ENCODE data around the gene GATAD2B. TPM values are rescaled to one million over a fixed set of nuclear protein-coding genes. Genes with fewer than 3 reads are reported as not detected.

The GATAD2B gene
- total RNA-seq, 4 donors from 2014 or later: 16.7 to 28.1 (median 20.2) TPM

DNA sequence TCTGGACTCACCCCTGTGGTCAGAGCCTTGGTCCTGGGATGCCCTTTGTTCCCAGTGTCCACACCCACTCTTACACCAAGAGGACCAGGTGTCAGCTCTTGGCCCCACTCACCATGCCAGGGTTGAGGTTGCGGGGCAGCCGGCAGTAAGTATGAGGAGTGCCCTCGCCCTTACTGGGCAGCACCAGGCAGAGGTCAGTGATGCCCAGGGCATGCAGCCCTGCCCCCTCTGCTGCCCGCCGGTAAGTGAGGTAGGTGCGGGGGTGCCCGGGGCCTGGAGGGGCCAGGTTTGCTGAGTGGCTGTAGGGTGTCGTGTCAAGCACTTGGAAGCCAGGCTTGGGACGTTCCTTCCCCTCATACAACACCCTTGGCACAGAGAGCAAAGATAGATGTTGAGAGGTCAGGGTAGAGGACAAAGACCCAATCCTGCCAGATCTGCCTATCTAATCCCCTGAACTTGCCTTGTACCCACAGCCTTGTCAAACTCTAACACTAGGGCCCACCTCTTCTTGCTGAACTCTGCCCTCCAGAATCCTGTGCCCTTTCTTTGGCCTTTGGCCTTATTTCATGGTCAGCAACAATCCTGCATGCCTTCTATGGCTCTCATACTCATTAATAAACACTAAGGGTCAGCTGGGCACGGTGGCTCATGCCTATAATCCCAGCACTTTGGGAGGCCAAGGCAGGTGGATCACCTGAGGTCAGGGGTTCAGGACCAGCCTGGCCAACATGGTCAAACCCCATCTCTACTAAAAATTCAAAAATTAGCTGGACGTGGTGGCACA, 20.2 kb upstream of the GATAD2B start:
- Histone ChIP-seq H3K27me3 (no peaks in the 10 kb centered on the region), H3K36me3 (peaks cover 0 to 4% (median under 1%) of the 10 kb centered on the region in 4 donors), H3K4me3 (no peak overlapping the region), H3K9me3 (no peaks in the 10 kb centered on the region), H3K4me1 (peaks cover 0 to 15% (median 11%) of the 10 kb centered on the region in 4 donors), H3K27ac (no peak overlapping the region)
- no peak for DNase-seq
- WGBS, 2 donors (ENCODE audit: low coverage in 1 of 2): 62 to 93% methylated on average over 2 to 11 of the region's 11 CpGs
- TF ChIP-seq, protein P1, sequence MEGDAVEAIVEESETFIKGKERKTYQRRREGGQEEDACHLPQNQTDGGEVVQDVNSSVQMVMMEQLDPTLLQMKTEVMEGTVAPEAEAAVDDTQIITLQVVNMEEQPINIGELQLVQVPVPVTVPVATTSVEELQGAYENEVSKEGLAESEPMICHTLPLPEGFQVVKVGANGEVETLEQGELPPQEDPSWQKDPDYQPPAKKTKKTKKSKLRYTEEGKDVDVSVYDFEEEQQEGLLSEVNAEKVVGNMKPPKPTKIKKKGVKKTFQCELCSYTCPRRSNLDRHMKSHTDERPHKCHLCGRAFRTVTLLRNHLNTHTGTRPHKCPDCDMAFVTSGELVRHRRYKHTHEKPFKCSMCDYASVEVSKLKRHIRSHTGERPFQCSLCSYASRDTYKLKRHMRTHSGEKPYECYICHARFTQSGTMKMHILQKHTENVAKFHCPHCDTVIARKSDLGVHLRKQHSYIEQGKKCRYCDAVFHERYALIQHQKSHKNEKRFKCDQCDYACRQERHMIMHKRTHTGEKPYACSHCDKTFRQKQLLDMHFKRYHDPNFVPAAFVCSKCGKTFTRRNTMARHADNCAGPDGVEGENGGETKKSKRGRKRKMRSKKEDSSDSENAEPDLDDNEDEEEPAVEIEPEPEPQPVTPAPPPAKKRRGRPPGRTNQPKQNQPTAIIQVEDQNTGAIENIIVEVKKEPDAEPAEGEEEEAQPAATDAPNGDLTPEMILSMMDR (IDR thresholded peaks at IDR 0.05): no peak
- TF ChIP-seq POLR2A (IDR thresholded peaks at IDR 0.05): no peak
- in situ Hi-C loops (cut with MboI; ENCODE audit: low pct_ligation_motif_present in 1 of 4, low pct_unique_long_range_greater_than_20kb in 1 of 4, low sequenced_read_pairs in 3 of 4) (loop anchor here in 2 of 4 donors (25.0 kb wide), 1 partner anchor 131 kb away; no protein-coding TSS in a partner anchor), intact Hi-C loops (cut with DNase I; ENCODE audit: low total_unique reads) (no loop called here)

DNA sequence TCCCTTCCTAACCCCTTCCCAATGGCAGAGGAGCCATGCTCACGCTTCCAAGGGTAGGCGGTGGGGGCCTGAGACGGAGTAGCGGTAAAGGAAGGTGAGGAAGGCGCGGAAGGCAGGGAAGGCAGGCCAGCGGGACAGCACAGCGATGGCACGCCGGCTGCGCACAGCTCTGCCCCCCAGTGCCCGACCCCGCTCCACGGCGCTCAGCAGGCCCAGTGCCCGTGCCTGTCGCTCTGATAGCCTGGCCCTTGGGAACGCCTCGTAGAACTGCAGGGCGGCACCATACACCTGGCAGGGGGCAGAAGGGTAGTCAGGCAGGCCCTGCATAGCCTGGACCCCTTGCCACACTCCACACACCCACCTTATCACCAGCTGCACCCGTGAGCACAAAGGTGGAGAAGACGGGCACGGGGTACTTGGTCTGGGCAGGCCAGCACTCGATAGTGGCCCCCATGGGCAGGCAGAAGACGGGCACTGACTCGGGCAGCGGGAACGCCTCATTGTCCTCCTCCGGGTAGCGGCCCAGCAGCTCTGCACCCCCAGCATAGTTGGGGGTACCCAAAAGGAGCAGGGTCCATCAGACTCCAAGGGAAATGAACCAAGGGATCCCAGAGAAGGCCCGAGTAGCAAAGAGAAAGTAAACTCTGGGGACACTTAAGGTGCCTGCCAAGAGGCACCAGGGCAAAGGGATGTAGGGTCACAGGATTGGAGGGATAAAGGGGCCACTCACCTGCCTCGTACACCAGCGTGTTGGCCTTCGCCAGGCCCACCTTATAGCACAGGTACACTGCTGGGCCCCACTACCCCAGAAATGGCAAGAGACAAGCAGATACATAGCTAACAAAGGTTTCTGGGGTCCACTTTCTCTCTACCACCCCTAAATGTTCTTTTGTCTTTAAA, 19.3 kb upstream of the GATAD2B start:
- no peak overlapping the region for H3K27ac ChIP-seq

DNA sequence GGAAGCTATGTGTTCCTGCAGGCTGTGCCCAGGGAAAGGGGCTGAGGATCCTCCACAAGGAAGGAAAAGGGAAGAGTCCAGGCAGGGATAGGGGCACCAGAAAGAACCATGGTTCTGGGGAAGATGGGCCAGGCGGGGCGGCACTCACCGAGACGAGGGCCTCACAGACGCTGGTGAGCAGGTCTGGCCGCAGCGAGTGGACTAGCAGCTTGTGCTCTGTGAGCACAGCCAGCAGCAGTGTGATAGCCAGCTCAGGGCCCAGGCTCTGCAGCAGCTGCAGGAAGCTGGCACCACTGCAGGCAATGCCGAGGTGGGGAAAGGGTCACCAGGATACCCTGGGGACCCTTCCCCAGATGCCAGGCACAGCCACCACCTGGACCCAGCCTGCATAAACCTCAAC, 18.0 kb upstream of the GATAD2B start:
- intact Hi-C loops (cut with DNase I; ENCODE audit: low total_unique reads): no loop called here
- TF ChIP-seq EP300 (IDR thresholded peaks at IDR 0.05; ENCODE audit: low read depth) (no peak), POLR2AphosphoS5 (IDR thresholded peaks at IDR 0.05) (no peak), POLR2A (IDR thresholded peaks at IDR 0.05) (no peak)
- TF ChIP-seq, protein P1 (IDR thresholded peaks at IDR 0.05): no peak
- in situ Hi-C loops (cut with MboI; ENCODE audit: low pct_ligation_motif_present in 1 of 4, low pct_unique_long_range_greater_than_20kb in 1 of 4, low sequenced_read_pairs in 3 of 4): loop anchor here in 2 of 4 donors (25.0 kb wide), 1 partner anchor 128 kb away; no protein-coding TSS in a partner anchor
- no peaks in the 10 kb centered on the region for H3K27me3 ChIP-seq
- H3K4me1 ChIP-seq: peaks cover 0 to 10% (median 8%) of the 10 kb centered on the region in 4 donors
- 68 to 94% methylated on average over 4 to 8 of the region's 8 CpGs for WGBS, 2 donors (ENCODE audit: low coverage in 1 of 2)
- H3K36me3 ChIP-seq: peaks cover 0 to 14% (median 5%) of the 10 kb centered on the region in 4 donors
- H3K9me3 ChIP-seq: no peaks in the 10 kb centered on the region
- H3K27ac ChIP-seq: no peak overlapping the region
- no peak overlapping the region for H3K4me3 ChIP-seq
- DNase-seq: no peak

More for the DNA sequence above, 19.3 kb upstream of the GATAD2B start:
- WGBS, 2 donors (ENCODE audit: low coverage in 1 of 2): 95 to 100% methylated on average over 3 to 34 of the region's 34 CpGs
- peaks cover 0 to 6% (median 2%) of the 10 kb centered on the region in 4 donors for H3K36me3 ChIP-seq
- in situ Hi-C loops (cut with MboI; ENCODE audit: low pct_ligation_motif_present in 1 of 4, low pct_unique_long_range_greater_than_20kb in 1 of 4, low sequenced_read_pairs in 3 of 4) (loop anchor here in 2 of 4 donors (25.0 kb wide), 1 partner anchor 130 kb away; no protein-coding TSS in a partner anchor), intact Hi-C loops (cut with DNase I; ENCODE audit: low total_unique reads) (no loop called here)
- H3K9me3 ChIP-seq: no peaks in the 10 kb centered on the region
- DNase-seq: no peak
- TF ChIP-seq, protein P1 (IDR thresholded peaks at IDR 0.05): no peak
- TF ChIP-seq POLR2A (IDR thresholded peaks at IDR 0.05) (no peak), EP300 (IDR thresholded peaks at IDR 0.05; ENCODE audit: low read depth) (no peak), POLR2AphosphoS5 (IDR thresholded peaks at IDR 0.05) (no peak)
- H3K4me1 ChIP-seq: peaks cover 0 to 15% (median 11%) of the 10 kb centered on the region in 4 donors
- no peaks in the 10 kb centered on the region for H3K27me3 ChIP-seq
- no peak overlapping the region for H3K4me3 ChIP-seq

DNA sequence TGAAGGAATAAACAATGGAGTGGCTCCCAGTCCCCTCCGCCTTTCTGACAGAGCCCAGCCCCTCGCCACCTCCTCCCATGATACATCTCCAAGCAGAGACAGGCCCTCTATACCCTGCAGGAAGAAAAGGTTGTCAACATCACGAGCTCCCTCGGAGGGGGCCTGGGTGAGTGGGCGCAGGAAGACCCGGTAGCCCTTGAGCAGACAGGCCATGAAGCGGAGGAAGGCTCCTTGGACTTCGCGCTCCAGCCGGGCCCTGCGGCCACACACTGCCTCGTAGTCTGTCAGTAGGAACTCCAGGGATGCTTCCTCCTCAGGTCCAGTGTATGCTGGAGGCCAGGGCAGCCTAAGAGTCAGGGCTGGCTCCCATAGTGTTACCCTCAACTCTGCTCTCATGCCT, 16.7 kb upstream of the GATAD2B start:
- 94 to 100% methylated on average over 3 to 12 of the region's 12 CpGs for WGBS, 2 donors (ENCODE audit: low coverage in 1 of 2)
- TF ChIP-seq POLR2A (IDR thresholded peaks at IDR 0.05) (no peak), EP300 (IDR thresholded peaks at IDR 0.05; ENCODE audit: low read depth) (no peak), POLR2AphosphoS5 (IDR thresholded peaks at IDR 0.05) (no peak)
- TF ChIP-seq, protein P1 (IDR thresholded peaks at IDR 0.05): no peak
- Histone ChIP-seq H3K9me3 (no peaks in the 10 kb centered on the region), H3K4me3 (no peak overlapping the region), H3K27ac (no peak overlapping the region), H3K4me1 (peaks cover 0 to under 1% (median 0%) of the 10 kb centered on the region in 4 donors), H3K36me3 (peaks cover 0 to 16% (median 7%) of the 10 kb centered on the region in 4 donors), H3K27me3 (no peaks in the 10 kb centered on the region)
- in situ Hi-C loops (cut with MboI; ENCODE audit: low pct_ligation_motif_present in 1 of 4, low pct_unique_long_range_greater_than_20kb in 1 of 4, low sequenced_read_pairs in 3 of 4) (loop anchor here in 2 of 4 donors (25.0 kb wide), 1 partner anchor 127 kb away; no protein-coding TSS in a partner anchor), intact Hi-C loops (cut with DNase I; ENCODE audit: low total_unique reads) (no loop called here)
- no peak for DNase-seq
